Stimulated activated CD4-positive, alpha-beta T cell treated with anti-CD3 and anti-CD28 coated beads, Interleukin-4, amount 100 ng/mL, for 48 hours (primary cell): ENCODE measurements around the gene DDX1.
"Not testable (repeated sequence)": the region's sequence is repeated elsewhere in the genome, so short reads cannot be mapped to it uniquely, and the experiment has no call there.

Experiments
- DNase-seq, 2 donors: peaks; one replicate each; pipeline ENCODE4 v3.0.0-alpha.2; 2020; ENCODE audit warnings: low read depth in 2 of 2

The DDX1 gene

DNA sequence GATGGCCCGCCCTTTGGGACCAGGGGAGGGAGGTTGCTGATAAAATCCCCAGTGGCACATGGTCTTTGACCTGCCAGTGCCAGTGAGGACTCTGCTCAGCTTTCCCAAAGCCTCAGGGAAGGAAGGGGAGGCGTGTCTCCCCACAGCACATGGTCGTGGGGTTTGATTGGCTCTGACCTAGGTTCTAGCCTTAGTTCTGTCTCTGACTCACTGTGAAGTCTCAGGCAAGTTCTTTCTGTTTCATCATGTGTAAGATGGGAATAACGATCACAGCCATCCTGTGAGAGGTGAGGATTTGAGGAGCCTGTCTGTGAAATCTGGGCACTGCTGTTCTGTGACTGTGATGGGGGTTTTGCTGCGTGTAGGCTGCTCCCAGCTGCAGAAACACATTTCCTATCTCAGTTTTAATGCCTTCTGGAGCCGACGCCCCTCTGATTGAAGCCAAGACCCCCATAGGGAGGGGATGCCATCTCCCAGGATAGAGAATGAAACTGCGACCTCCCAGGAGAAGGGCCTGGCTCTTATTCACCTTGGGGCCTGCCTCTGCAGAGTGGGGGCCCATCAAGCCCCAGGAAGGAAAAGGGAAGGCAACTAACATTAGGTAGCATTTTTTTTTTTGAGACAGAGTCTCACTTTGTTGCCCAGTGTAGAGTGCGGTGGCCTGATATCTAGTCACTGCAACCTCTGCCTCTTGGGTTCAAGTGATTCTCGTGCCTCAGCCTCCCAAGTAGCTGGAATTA, 84.0 kb downstream of the DDX1 start:
- DNase-seq: no peak

DNA sequence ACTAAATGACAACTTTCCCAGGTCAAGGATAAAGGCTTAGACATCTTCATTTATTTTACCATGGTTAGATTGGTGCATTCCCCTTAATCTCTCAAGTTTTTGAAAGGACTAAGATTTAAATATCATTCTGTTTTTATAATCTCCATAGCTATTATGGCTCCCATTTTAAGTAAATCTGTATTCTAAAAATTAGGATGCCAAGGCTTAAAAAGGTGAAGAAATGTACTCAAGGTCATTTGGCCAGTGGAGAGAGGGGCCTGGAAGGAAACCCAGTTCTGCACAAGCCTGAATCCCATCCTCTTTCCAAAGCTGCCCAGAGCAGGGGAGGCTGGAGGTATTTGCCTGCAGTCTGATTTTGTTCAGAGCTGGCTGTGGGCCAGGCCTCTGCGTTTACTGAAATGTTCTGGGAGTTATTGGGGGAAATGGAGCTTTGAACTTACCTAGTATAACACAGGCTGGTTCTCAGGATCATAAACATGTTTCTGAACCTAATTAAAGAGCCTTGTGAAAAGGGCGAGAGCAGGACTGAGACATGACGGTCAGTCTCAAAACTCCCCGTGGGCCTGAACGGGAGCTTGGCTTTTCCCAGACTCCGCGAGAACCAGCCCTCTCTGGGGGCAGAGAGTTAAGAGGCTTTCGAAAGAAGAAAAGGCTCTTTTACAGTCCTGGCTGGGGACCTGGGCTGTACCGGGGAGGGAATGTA, 85.6 kb downstream of the DDX1 start:
- DNase-seq: no peak

DNA sequence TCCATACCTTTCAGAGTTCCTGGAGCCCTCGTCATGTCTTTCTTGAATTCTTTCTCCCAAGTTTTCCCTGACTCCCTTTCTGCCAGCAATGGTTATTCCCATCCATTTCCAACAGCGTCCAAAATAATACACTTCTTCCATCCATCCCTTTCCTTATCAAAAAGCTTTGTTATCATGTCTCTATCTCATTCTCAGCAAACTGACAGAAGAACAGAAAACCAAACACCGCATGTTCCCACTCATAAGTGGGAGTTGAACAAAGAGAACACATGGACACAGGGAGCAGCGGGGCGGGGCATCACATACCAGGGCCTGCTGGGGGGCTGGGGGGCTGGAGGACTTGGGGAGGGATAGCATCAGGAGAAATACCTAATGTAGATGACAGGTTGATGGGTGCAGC, 86.7 kb downstream of the DDX1 start:
- no peak for DNase-seq

DNA sequence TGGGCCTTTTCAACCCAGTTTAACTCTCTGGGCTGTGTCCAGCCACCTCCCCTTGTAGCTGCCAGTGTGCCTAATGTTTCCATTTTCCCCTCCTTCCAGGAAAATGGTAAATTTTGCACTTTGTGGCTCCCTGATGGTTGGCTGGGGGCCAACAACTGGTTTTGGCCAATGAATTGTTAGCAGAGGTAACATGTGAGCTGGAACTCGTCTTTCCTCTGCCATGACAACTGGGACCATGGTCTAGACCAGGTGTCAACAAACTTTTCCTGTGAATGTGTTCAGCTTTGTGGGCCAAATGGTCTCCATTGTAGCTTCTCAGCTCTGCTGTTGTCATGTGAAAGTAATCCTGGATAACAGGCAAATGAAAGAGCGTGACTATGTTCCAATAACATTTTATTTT, 87.2 kb downstream of the DDX1 start:
- no peak for DNase-seq

DNA sequence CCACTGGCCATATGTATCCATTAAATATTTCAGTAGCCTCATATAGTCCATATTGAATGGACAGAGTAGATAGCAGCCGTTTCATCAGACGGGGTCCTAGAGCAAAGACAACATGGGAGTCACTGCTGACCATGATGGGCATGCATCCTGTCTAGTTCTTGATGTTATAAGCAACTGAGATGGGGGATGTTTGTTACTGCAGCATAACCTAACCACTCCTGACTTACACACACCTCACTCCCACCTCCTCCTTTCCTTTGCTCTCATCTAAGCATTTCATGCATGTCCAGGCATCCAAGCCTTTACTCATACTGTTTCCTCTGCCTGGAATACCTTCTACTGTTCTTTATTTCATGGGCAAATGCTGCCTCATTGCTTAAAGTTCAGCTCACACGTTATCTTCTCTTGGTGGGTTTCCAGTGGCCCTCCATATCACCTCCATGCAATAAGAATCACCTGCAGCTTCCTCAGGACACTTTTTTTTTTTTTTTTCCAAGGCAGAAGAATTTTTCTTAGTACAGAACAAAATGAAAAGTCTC, 87.8 kb downstream of the DDX1 start:
- DNase-seq: no peak

DNA sequence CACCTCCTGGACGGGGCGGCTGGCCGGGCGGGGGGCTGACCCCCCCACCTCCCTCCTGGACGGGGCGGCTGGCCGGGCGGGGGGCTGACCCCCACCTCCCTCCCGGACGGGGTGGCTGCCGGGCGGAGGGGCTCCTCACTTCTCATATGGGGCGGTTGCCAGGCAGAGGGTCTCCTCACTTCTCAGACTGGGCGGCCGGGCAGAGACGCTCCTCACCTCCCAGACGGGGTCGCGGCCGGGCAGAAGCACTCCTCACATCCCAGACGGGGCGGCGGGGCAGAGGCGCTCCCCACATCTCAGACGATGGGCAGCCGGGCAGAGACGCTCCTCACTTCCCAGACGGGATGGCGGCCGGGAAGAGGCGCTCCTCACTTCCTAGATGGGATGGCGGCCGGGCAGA, 88.5 kb downstream of the DDX1 start:
- not testable (repeated sequence) for DNase-seq
